Ovary (tissue), 3 donors: ENCODE measurements around the gene SPRED1.

Experiments
- EP300 ChIP-seq: sonication (generic); formaldehyde crosslinking; IDR thresholded peaks from one replicate; pipeline ENCODE4 v1.6.1; 2017; ENCODE audit warnings: antibody characterized with exemption
- POLR2A ChIP-seq: fragments of 450-650 bp; IDR thresholded peaks from one replicate; pipeline ENCODE4 v1.6.1; 2017; ENCODE audit warnings: antibody characterized with exemption, mild to moderate bottlenecking, moderate library complexity
- TF ChIP-seq, protein P1 (sequence below), 3 donors: fragments of 450-650 bp in 2 of 3; fragments of 200-600 bp in 1 of 3; IDR thresholded peaks; one replicate each; pipeline versions ENCODE4 v1.5.1 to v1.8.0; 2016 to 2022; ENCODE audit warnings: antibody characterized with exemption in 3 of 3, mild to moderate bottlenecking in 1 of 3
- donor health status: DM: no; HTN: no; CAD: no.

DNA sequence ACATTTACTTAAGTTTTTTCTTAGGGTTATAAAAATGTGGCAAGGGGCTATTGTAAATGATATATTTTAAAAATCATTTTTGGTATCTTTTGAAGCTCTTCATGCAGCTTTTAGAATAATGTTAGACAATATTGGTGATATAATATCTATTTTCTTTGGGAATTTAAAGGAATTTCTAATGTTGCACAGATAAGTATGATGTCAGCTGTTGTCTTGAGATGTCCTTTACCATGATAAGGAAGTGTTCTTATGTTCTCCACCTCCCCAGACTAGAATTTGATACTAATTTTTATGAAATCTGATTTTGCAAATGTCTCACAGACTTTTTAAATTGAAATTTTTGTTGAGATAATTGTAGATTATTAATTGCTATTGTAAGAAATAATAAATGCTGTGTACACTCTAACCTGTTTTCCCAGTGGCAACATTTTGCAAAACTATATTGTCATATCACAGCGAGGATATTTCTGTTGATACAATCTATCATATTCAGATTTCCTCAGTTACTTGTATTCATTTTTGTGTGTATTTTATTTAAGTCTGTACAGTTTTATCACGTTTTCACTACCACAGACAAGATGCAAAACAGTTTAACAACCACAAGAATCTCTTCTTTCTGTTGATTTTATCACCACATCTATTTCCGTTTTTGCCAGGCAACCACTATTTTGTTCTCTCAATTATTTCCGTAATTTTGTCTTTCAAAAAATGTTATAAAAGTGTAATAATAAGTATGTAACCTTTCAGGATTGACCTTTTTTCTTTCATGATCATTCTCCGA is 55.4 kb downstream of the SPRED1 start:
- TF ChIP-seq, protein P1, sequence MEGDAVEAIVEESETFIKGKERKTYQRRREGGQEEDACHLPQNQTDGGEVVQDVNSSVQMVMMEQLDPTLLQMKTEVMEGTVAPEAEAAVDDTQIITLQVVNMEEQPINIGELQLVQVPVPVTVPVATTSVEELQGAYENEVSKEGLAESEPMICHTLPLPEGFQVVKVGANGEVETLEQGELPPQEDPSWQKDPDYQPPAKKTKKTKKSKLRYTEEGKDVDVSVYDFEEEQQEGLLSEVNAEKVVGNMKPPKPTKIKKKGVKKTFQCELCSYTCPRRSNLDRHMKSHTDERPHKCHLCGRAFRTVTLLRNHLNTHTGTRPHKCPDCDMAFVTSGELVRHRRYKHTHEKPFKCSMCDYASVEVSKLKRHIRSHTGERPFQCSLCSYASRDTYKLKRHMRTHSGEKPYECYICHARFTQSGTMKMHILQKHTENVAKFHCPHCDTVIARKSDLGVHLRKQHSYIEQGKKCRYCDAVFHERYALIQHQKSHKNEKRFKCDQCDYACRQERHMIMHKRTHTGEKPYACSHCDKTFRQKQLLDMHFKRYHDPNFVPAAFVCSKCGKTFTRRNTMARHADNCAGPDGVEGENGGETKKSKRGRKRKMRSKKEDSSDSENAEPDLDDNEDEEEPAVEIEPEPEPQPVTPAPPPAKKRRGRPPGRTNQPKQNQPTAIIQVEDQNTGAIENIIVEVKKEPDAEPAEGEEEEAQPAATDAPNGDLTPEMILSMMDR (IDR thresholded peaks at IDR 0.05) = no peak
- no peak for TF ChIP-seq EP300
- no peak for TF ChIP-seq POLR2A
